ENCODE measurements around the gene ZMAT3. TPM values are rescaled to one million over a fixed set of nuclear protein-coding genes. Genes with fewer than 3 reads are reported as not detected.

ZMAT3 gene
- total and polyA plus RNA-seq, 2 of the 4 experiments (the other 2 are of a cell fraction): 11.7 to 14.3 TPM

DNA sequence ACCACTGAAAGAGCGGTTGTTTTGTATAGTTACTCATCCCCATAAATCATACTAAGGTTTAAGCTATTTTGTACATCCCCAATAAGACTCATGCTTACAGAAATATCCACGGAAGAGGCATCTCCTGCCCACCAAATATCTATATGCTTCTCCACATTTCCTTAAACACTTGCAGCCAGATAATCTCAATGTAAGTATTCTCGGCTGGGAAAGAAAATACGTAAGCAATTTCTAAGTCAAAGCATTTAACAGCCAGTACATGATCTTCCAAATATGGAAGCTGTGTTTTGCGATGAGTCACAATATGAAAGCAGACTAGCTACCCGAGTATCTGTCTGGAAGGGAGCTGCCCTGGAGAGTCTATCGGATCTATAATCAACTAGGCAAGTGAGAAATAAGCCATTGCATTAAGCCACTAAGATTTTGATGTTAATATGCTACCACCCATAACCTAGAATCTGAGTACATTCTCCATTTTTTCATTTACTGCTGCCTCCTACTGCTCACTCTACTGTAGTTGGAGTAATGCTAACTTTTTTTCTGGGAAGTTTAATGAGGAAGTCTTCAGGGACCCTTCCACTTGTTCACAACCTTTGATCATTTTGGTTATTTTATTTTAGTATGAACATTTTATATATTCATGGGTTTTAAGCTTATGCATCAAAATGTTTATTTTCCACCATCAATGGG lies 26.9 kb upstream of the ZMAT3 start (continued):
- no peak for TF ChIP-seq ELK1 (IDR thresholded peaks at IDR 0.05; ENCODE audit: borderline replicate concordance, low read depth, low read length)

- CTCF ChIA-PET: no interaction called here
- Histone ChIP-seq H3K23ac (ENCODE audit: low read depth, low read length) (no peak overlapping the region), H3K4ac (ENCODE audit: low read depth, low read length) (no peak overlapping the region), H2BK20ac (ENCODE audit: low read depth, low read length) (0 out of 2 replicates have a peak overlapping the region, but pooled peaks have one; percentile 3), H3K56ac (ENCODE audit: extremely low read depth, insufficient read depth, low read length) (no peak overlapping the region), H3K18ac (ENCODE audit: low read depth, low read length) (no peak overlapping the region), H3K4me2 (ENCODE audit: low read depth, low read length) (no peak overlapping the region), H3K4me1 (ENCODE audit: control insufficient read depth, insufficient read depth, low read length) (no peaks in the 10 kb centered on the region), H3K14ac (replicated peaks; ENCODE audit: low read depth, low read length) (no peak overlapping the region), H3K27ac (ENCODE audit: insufficient read depth, low read length) (no peak overlapping the region), H3K9me3 (ENCODE audit: control insufficient read depth, insufficient read depth, low read length) (no peaks in the 10 kb centered on the region), H2BK120ac (ENCODE audit: low read depth, low read length) (no peak overlapping the region), H4K91ac (ENCODE audit: insufficient read depth, low read depth, low read length) (no peak overlapping the region), H4K20me1 (ENCODE audit: insufficient read depth, low read length) (no peaks in the 10 kb centered on the region), H3K4me3 (ENCODE audit: insufficient read depth, low read depth, low read length) (no peak overlapping the region), H2BK5ac (ENCODE audit: low read depth, low read length, poor library complexity, severe bottlenecking) (no peak overlapping the region), H3K27me3 (ENCODE audit: control insufficient read depth, insufficient read depth, low read length) (no peaks in the 10 kb centered on the region), H3K9me1 (ENCODE audit: insufficient read depth, low read length) (no peaks in the 10 kb centered on the region), H2AK9ac (replicated peaks; ENCODE audit: low read depth, low read length, poor library complexity) (no peak overlapping the region), H3K36me3 (ENCODE audit: control insufficient read depth, insufficient read depth, low read length) (no peaks in the 10 kb centered on the region), H2AFZ (replicated peaks; ENCODE audit: low read length, poor library complexity) (no peak overlapping the region), H3K9ac (ENCODE audit: low read depth, low read length) (no peak overlapping the region), H4K8ac (ENCODE audit: low read depth in 2 of 2, low read length in 2 of 2) (no peak overlapping the region), H3K79me1 (ENCODE audit: low read depth in 1 of 2, low read length in 2 of 2) (no peaks in the 10 kb centered on the region), H2BK15ac (ENCODE audit: low read depth, low read length) (no peak overlapping the region), H4K5ac (ENCODE audit: low read depth, low read length) (no peak overlapping the region), H2AK5ac (ENCODE audit: low read depth, low read length) (no peak overlapping the region)
- ATAC-seq (ENCODE audit: low read depth): 0 out of 2 replicates have a peak, but pooled peaks have one; percentile 22
- WGBS, 2 experiments (ENCODE audit: extremely low coverage in 2 of 2, insufficient read length in 1 of 2): no CpG with 5 or more reads among the region's 1 CpG
- peak; percentile 59 for DNase-seq
- dilution Hi-C loops (cut with HindIII; ENCODE audit: low sequenced_read_pairs, unreplicated experiment): no loop called here
- POLR2A ChIA-PET (ENCODE audit: unreplicated experiment): no interaction called here
- intact Hi-C loops (cut with micrococcal nuclease): no loop called here
- in situ Hi-C loops (cut with MboI; ENCODE audit: low sequenced_read_pairs): no loop called here
- no TSS peak for BruUV-seq (replicated peaks)
- TF ChIP-seq RAD21 (IDR thresholded peaks at IDR 0.05; ENCODE audit: low read length): no peak
- no peak for TF ChIP-seq CTCF (conservative IDR thresholded peaks at IDR 0.05; ENCODE audit: low read depth, low read length)
- TF ChIP-seq CHD1 (IDR thresholded peaks at IDR 0.05; ENCODE audit: low read depth, low read length): no peak
- TF ChIP-seq ELK1 (IDR thresholded peaks at IDR 0.05; ENCODE audit: borderline replicate concordance, low read depth, low read length): no peak
- no peak for TF ChIP-seq NFE2L2 (IDR thresholded peaks at IDR 0.05; ENCODE audit: low read depth, low read length)
- TF ChIP-seq, protein P1, sequence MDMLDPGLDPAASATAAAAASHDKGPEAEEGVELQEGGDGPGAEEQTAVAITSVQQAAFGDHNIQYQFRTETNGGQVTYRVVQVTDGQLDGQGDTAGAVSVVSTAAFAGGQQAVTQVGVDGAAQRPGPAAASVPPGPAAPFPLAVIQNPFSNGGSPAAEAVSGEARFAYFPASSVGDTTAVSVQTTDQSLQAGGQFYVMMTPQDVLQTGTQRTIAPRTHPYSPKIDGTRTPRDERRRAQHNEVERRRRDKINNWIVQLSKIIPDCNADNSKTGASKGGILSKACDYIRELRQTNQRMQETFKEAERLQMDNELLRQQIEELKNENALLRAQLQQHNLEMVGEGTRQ (IDR thresholded peaks at IDR 0.05; ENCODE audit: low read depth, low read length): no peak
- no peak for TF ChIP-seq MAZ (IDR thresholded peaks at IDR 0.05; ENCODE audit: borderline replicate concordance, low read depth, low read length)
- TF ChIP-seq SMC3 (IDR thresholded peaks at IDR 0.05; ENCODE audit: low read depth, low read length): no peak
- TF ChIP-seq MXI1 (IDR thresholded peaks at IDR 0.05; ENCODE audit: borderline replicate concordance, low read depth, low read length): no peak
- TF ChIP-seq CEBPB (IDR thresholded peaks at IDR 0.05; ENCODE audit: low read depth, low read length): no peak
Observed at GRCh38 chr3:179093807-179094206, 22.2 kb upstream of the ZMAT3 start.

Measured in IMR-90 (cell line).